Sigmoid colon (tissue), 4 donors: Measurements from ENCODE around the gene SNHG17.

Source experiments
- POLR2A ChIP-seq, 2 donors: fragments of 450-650 bp; IDR thresholded peaks; one replicate each; pipeline ENCODE4 v1.6.1; 2016; ENCODE audit warnings: antibody characterized with exemption in 2 of 2, mild to moderate bottlenecking in 2 of 2, moderate library complexity in 2 of 2
- POLR2AphosphoS5 ChIP-seq, 4 donors: sonication (generic); formaldehyde crosslinking; IDR thresholded peaks; one replicate each; pipeline ENCODE4 v1.6.1; 2017; ENCODE audit warnings: antibody characterized with exemption in 4 of 4
- TF ChIP-seq, protein P1 (sequence below), 4 experiments: fragments of 450-650 bp in 3 of 4; fragments of 200-600 bp in 1 of 4; IDR thresholded peaks; one replicate each; pipeline ENCODE4 v1.5.1; 2016 to 2019; ENCODE audit warnings: antibody characterized with exemption in 4 of 4, mild to moderate bottlenecking in 3 of 4, moderate library complexity in 2 of 4

DNA sequence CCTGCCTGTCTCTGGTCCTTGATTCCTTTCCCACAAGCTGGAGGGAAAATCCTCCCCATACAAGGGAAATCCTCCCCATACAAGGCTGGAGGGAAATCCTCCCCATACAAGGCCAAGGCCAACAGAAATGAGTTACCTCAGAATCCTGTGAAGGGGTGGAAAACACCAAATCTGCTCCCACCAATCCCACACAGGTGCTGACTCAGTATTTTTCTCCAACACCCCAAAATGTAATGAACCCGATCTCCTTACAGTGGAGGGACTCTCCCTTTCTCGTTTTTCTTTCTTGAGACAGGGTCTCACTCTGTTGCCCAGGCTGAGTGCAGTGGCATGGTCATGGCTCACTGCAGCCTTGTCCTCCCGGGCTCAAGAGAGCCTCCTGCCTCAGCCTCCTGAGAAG lies 6.3 kb downstream of the SNHG17 start:
- TF ChIP-seq POLR2AphosphoS5 (IDR thresholded peaks at IDR 0.05) (no peak), POLR2A (IDR thresholded peaks at IDR 0.05) (no peak)
- TF ChIP-seq, protein P1, sequence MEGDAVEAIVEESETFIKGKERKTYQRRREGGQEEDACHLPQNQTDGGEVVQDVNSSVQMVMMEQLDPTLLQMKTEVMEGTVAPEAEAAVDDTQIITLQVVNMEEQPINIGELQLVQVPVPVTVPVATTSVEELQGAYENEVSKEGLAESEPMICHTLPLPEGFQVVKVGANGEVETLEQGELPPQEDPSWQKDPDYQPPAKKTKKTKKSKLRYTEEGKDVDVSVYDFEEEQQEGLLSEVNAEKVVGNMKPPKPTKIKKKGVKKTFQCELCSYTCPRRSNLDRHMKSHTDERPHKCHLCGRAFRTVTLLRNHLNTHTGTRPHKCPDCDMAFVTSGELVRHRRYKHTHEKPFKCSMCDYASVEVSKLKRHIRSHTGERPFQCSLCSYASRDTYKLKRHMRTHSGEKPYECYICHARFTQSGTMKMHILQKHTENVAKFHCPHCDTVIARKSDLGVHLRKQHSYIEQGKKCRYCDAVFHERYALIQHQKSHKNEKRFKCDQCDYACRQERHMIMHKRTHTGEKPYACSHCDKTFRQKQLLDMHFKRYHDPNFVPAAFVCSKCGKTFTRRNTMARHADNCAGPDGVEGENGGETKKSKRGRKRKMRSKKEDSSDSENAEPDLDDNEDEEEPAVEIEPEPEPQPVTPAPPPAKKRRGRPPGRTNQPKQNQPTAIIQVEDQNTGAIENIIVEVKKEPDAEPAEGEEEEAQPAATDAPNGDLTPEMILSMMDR (IDR thresholded peaks at IDR 0.05), result no peak
